ENCODE measurements around the gene ZIC1.

The ZIC1 gene

DNA sequence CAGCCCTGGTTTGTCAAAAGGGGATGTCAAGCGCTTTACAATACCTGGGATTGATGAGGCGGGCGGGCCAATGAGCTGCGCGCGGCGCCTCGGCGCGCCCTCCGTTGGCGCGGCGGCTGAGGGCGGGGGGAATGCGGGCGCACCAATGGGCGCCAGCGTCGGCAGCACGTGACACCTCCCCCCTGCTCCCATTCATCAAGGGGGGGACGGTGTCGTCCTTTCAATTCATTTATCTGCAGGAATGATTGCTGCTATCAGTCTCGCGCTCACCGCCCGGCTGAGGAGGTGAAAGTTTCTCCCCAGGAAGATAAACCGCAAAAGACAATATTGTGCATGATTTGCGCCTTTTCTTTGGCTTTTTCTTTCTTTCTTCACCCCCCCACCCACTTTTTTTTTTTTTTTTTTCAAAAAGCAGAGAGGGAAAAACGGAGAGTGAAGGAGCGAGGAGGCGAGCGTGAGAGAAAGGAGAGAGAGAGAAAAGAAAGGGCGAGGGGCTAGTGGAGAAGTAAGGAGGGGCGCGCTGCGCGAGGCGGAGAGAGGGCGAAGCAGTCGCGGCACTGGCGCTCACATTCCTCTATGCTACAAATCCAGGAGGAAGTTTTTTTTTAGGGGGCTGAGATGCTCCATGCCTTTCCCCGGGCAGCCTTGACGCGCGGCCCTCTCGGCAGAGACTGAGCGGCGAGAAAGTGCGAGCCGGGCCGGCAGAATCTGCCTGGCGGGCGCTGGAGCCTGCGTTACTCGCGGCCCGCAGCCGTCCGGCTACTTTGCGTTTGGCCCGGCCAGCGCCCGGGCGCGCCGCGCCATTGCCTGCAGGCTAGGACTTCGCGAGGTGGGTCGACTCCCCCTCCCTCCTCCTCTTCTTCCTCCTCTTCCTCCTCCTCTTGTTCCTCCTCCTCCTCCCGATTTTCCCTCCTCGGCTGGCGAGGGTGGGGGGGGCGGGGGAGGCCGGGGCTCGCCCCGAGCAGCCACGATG lies at the start of gene ZIC1:
Gene ZIC1 (plus strand): TSS at position 223 of the 973 bp plus-strand sequence. CDS start 748 bp downstream, at position 971.
- DNase-seq, result no peak

GRCh38 chr3:147360051-147360439 lies 49.1 kb upstream of the ZIC1 start:
- DNase-seq, result no peak

DNA sequence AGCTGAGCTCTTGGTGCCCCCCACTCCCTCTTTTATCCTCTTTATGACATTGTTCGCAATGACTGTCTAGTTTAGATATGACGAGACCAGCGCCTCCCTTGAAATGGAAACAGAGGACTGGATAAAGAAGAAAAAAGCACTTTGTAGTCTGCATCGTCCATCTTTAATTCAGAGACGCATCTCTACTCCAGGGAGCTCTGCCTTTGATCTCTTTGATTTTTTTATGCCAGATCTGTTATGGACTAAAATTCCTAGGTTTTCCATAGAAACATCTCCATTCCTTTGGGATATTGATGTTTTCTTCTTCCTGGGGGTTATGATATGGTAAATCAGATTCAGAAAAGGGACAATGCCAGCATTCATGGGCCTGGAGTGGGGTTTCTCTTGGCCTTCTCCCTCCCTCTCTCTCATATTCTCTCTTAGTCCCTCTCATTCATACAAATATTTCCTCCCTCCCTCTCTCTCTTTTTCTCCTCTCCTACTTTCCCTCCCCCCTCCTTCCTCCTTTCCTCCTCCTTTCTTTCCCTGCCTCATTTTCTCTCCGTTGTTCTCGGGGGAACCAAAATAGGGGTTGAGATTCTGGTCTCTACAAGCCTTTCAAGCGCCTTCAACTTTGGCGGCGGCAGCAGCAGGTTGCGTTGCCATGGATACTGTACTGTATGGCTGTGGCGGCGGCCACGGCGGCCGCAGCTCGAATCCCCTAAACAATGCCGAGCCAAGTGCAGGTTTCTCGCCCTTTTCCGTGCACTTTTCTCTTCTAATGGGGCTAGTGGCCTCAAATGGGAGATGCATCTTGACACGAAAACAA lies 48.3 kb upstream of the ZIC1 start:
- peak; percentile 88 for DNase-seq

GRCh38 chr3:147361454-147362420 lies 47.4 kb upstream of the ZIC1 start:
- DNase-seq, result peak; percentile 68

- DNase-seq, result no peak
Measured at GRCh38 chr3:147364771-147365170, 44.4 kb upstream of the ZIC1 start.

- DNase-seq, result no peak
Measured at GRCh38 chr3:147365196-147366115, 43.7 kb upstream of the ZIC1 start.

DNA sequence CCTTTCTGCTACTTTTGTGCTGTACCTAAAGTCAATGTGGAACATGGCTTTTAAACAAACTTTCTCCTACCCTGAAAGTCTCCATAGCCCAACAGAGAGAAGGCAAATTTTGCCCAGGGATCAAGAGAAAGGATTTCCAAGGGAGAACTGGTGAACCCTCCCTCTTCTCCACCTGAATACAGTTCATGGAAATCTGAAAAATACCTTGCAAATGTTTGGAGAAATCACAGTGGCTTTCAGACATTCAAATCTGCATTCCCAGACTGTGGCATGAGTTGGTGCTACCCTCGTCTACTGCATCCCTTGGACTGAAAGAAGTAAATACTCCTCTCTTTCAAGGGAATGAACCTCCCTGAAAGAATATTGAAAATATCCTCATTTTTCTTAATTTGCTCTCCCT lies 41.5 kb upstream of the ZIC1 start:
- no peak for DNase-seq

DNA sequence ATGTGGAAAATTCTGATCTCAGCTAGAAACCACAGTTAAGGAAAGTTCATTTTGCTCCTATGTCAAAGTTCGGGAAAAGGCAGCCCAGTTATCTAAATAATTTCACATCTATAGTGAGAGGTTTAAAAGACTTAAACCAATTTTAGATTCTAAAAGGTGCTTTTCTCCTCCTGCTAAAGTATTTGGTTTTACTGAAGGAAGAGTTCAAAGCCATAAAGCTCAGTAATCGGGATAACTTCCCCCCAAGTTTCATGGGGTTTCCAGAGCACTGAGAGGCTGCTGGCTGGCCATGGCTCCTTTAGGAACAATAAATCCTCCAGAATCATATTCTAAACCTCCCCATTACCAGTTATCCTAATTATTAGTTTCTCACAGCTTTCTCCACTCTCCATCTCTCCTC lies 41.0 kb upstream of the ZIC1 start:
- DNase-seq, result no peak

DNA sequence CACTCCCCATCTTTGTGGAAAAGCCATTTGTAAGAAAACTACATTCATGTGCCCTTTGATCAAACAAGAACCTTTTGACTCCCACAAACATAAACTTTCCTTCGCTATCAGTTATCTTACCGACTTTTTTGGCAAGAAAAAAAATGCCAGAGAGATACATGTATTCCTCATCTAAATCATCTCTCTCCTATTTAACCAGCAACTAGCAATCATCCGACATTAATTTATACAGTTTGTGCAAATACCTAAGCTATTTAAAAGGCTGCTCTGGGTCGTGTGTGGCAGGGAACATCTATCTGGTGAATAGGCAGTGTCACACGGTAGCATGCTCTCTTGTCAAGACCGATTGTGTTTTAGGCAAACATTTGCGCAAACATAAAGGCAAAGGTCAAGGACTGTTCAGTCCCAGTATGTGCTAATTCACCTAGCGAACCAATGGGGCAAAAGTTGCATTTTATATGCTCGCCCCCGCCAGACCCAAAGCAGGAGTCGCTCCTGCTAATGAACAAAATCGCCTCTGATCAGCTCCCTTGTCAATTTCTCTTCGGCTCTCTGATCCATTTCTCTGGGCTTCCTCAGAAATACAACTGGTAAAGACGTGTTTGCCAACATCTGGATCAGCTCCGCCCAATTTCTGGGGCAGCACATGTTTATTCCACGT lies 40.5 kb upstream of the ZIC1 start:
- peak; percentile 42 for DNase-seq

- DNase-seq, result no peak
Measured at GRCh38 chr3:147369231-147369630, 39.9 kb upstream of the ZIC1 start.

DNA sequence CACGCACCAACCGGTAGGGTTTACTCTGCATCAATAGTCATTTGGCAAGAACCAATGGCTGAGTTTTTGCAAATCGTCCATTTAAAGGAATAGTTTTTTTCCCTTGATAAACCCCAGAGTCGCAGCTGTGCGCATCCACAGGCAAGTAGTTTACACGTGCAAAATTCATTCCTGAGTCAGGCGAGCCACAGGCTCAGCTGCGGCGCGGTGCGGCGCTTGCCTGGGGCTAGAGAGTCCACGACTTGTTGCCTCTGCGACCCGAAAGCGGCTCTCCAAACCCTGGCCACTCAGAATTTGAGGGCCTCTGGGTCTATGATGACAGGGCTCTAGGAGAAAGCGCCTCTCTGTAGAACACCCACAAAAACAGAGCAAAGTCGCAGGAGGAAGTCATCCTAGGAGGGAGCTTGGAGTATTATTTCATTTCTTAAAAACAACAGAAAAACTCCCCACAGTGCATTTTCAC lies 39.5 kb upstream of the ZIC1 start:
- DNase-seq, result peak; percentile 40

DNA sequence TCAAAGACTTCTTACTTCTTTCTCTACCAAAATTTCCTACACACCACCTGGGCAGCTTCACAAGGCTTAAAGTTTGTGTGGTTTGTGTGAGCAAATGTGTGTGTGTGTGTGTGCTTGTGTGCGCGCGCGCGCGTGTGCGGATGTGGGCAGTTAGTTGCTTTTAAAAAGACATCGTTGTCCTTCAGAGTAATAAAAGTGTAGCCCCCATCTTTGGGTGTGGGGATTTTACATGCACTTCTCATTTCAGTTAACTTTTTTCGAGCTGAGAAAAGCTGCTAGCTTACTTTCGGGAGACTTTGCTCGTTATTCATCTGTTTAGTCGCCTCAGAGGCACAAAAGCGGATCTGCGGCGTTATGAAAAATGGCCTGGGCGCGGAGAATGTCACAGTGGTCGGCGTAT lies 38.8 kb upstream of the ZIC1 start:
- DNase-seq, result no peak

DNA sequence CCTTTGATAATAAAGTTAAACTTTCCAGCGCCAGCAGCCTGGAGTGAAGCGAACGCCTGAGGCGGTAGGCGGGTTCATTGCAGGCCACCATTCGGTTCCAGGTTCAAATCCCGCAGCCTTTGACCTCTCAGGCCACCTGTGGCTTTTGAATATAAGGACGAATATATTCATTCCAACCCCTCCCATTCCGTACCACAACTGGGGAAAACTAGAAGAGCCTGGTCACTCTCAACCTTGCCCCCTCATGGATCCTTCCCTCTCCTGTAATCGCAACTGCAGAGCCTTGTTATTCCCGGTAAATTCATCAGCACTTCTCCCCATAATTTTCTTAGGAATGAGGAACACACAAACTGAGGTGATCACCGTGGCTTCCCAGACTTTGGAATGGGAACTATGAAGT lies 38.0 kb upstream of the ZIC1 start:
- no peak for DNase-seq

DNA sequence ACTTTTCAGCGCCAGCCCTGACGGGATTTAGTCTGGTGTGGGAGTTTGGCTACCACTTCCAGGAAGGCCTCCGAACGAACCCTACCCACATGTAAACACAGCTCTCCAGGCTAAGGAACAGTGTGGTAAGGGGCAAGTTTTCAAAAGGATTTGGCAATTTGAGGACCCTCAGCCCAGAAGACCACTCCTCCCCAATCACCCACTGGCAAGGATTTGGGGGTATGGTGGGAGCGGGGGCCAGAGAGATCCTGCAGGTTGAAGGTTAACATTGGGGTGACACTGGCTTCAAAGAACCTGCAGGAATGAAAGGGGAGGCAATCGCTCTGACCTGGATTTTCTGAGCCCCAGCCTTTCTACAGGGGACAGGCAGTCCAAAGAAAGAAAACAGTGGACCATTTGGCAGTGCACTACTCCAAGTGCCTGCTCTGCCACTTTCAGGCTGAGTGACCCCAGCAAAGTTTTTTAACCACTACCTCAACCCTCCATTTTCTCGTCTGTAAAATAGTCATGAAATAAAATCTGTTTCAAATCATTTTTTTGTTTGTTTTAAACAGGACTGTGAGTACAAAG lies 37.3 kb upstream of the ZIC1 start:
- DNase-seq, result no peak

DNA sequence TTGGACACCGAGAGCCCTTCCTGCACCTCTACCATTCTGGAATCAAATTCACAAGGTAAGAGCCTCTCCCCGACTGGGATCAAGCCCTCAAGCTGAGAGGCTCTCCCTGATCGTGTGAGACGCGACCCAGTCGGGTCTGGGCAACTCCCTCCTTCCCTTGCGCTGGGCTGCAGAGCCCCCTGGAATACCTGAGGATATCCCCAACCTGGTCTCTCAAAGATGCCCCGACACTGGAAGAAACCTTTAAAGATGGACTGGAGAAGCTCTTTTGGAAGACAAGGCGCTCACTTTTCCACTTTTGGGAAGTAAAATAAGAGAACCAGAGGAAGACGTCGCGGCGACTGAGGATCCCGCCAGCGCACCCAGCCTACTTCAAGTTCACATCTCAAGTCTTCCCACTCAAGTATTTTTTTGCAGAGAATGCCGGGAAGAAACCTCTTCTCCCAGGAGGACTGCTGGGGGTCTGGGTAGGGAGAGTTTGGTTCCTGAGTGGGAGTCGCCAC lies 36.6 kb upstream of the ZIC1 start:
- DNase-seq, result no peak

- no peak for DNase-seq
Measured at GRCh38 chr3:147373301-147373700, 35.9 kb upstream of the ZIC1 start.

GRCh38 chr3:147377412-147378367 lies 31.5 kb upstream of the ZIC1 start:
- no peak for DNase-seq

DNA sequence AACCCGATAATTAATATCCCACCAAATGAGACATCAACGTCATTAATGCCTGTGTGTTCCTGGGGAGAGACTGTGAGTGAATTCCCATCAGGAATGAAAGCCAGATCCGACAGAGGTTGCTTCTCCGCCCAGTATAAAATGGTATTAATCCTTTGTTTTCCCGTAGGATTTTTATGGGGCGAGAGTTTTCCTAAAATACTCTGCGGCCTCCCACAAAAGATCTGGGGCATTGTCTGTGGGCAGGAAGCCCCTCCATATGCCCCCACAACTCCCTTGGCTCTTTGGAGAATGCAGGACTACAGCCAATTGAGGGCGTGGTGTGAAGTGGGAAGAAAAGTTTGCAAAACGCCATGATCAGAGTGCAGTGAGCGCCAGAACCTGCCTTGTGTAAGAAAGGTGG lies 29.5 kb upstream of the ZIC1 start:
- no peak for DNase-seq

DNA sequence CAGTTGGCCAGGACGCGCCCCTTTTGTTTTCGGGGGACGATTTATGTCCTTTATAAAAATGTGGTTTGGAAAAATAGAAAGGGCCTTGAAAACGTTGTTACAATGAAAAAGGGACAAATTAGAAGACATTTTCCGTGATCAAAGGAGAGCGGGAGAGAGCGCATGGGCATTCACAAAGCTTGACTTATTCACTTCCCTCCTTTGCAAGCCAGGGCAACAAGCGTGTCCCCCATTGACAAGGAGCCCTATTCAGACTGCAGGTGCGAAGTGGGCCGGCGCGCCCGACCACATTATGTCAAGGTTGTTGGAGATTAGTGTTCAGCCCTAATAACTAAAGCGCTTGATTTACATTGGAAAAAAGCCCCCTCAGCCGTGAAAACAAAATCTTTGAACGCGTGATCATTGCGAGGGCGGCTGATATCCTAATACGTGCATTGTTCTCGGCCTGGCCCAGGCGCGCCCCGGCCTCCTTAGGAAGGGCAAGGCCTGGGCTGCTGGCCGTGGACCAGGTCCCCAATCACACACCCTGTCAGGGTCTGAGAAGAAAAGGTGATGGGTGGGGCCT lies 28.7 kb upstream of the ZIC1 start:
- no peak for DNase-seq
